Subcutaneous abdominal adipose tissue (tissue), 5 donors: ENCODE measurements around the gene POLD4.
"Not testable (repeated sequence)": the region's sequence is repeated elsewhere in the genome, so short reads cannot be mapped to it uniquely, and the experiment has no call there.

ENCODE experiments used
- H3K27ac ChIP-seq: one replicate; pipeline ENCODE4 v1.7.0; 2013; ENCODE audit warnings: low read depth, mild to moderate bottlenecking, inconsistent platforms, low read length, moderate library complexity
- H3K27me3 ChIP-seq, 5 donors: one replicate each; pipeline ENCODE4 v1.7.0; 2013; ENCODE audit warnings: low read length in 5 of 5, inconsistent platforms in 1 of 5; ENCODE audit not compliant: control insufficient read depth in 5 of 5, insufficient read depth in 4 of 5
- H3K36me3 ChIP-seq, 5 donors: one replicate each; pipeline ENCODE4 v1.7.0; 2013; ENCODE audit warnings: low read length in 5 of 5; ENCODE audit not compliant: control insufficient read depth in 5 of 5, insufficient read depth in 5 of 5
- H3K4me1 ChIP-seq, 5 donors: one replicate each; pipeline ENCODE4 v1.7.0; 2013; ENCODE audit warnings: low read length in 5 of 5, mild to moderate bottlenecking in 3 of 5, moderate library complexity in 1 of 5; ENCODE audit not compliant: control insufficient read depth in 5 of 5, insufficient read depth in 5 of 5
- H3K4me3 ChIP-seq, 5 donors: one replicate each; pipeline ENCODE4 v1.7.0; 2013; ENCODE audit warnings: low read length in 5 of 5, low read depth in 1 of 5
- H3K9ac ChIP-seq, 5 donors: one replicate each; pipeline ENCODE4 v1.7.0; 2013; ENCODE audit warnings: low read length in 5 of 5, mild to moderate bottlenecking in 4 of 5, moderate library complexity in 3 of 5
- H3K9me3 ChIP-seq, 5 donors: one replicate each; pipeline ENCODE4 v1.7.0; 2013; ENCODE audit warnings: low read length in 5 of 5; ENCODE audit not compliant: control insufficient read depth in 5 of 5
- donor health status: healthy.
- donor health status: healthy.
- donor health status: healthy.
- donor health status: healthy.
- donor health status: healthy.

The POLD4 gene

GRCh38 chr11:67353317-67354074, at the start of gene POLD4:
POLD4 (minus strand) TSS chr11:67353546; CDS start chr11:67353399, 147 bp downstream.
- Histone ChIP-seq H3K9ac (peak within 1 kb of the TSS; percentile 50 to 93 (median 92)), H3K4me1 (peaks cover 14 to 75% (median 71%) of the 10 kb centered on the region in 5 donors)

GRCh38 chr11:67403085-67403484, 49.7 kb upstream of the POLD4 start:
- not testable (repeated sequence) for H3K4me3 ChIP-seq, H3K27ac ChIP-seq, H3K9me3 ChIP-seq, H3K9ac ChIP-seq
- peaks cover 5 to 21% (median 9%) of the 10 kb centered on the region in 5 donors for H3K27me3 ChIP-seq
- H3K36me3 ChIP-seq = peaks cover 0 to 16% (median 15%) of the 10 kb centered on the region in 5 donors
- H3K4me1 ChIP-seq = peaks cover 8 to 43% (median 37%) of the 10 kb centered on the region in 5 donors

More at GRCh38 chr11:67353317-67354074, at the start of gene POLD4:
- peak within 1 kb of the TSS; percentile 97 for H3K27ac ChIP-seq
- H3K9me3 ChIP-seq = no peaks in the 10 kb centered on the region
- peak within 1 kb of the TSS; percentile 71 to 82 (median 78) for H3K4me3 ChIP-seq
- no peaks in the 10 kb centered on the region for H3K27me3 ChIP-seq
- H3K36me3 ChIP-seq = peaks cover 0 to 2% (median 0%) of the 10 kb centered on the region in 5 donors

- Histone ChIP-seq H3K27ac (peak overlapping the region; percentile 54), H3K36me3 (peaks cover 0 to 24% (median 23%) of the 10 kb centered on the region in 5 donors), H3K9ac (peak overlapping the region in 4 of 5 donors; percentile 33 to 62 (median 48)), H3K4me1 (peaks cover 8 to 51% (median 44%) of the 10 kb centered on the region in 5 donors), H3K4me3 (peak overlapping the region; percentile 57 to 74 (median 62)), H3K27me3 (peaks cover 1 to 14% (median 5%) of the 10 kb centered on the region in 5 donors)
- not testable (repeated sequence) for H3K9me3 ChIP-seq
Measured at GRCh38 chr11:67402192-67402839, 49.0 kb upstream of the POLD4 start.

- H3K4me3 ChIP-seq = peak within 1 kb of the TSS; percentile 75 to 91 (median 82)
- H3K9me3 ChIP-seq = no peaks in the 10 kb centered on the region
- H3K9ac ChIP-seq = peak within 1 kb of the TSS in 4 of 5 donors; percentile 84 to 93 (median 90)
- H3K4me1 ChIP-seq = peaks cover 8 to 56% (median 49%) of the 10 kb centered on the region in 5 donors
- H3K27me3 ChIP-seq = peaks cover 0 to 10% (median 2%) of the 10 kb centered on the region in 5 donors
- H3K36me3 ChIP-seq = peaks cover 0 to 28% (median 25%) of the 10 kb centered on the region in 5 donors
- peak within 1 kb of the TSS; percentile 69 for H3K27ac ChIP-seq
Measured at GRCh38 chr11:67401495-67402191, 48.3 kb upstream of the POLD4 start, which contains the start of gene PPP1CA. PPP1CA (minus strand) TSS chr11:67401858; CDS start chr11:67401782, 76 bp downstream.

- H3K9ac ChIP-seq = peak overlapping the region in 4 of 5 donors; percentile 84 to 93 (median 90)
- no peaks in the 10 kb centered on the region for H3K9me3 ChIP-seq
- H3K27ac ChIP-seq = peak overlapping the region; percentile 69
- H3K36me3 ChIP-seq = peaks cover 0 to 34% (median 26%) of the 10 kb centered on the region in 5 donors
- peak overlapping the region; percentile 75 to 91 (median 82) for H3K4me3 ChIP-seq
- peaks cover 0 to 5% (median 0%) of the 10 kb centered on the region in 5 donors for H3K27me3 ChIP-seq
- peaks cover 8 to 58% (median 52%) of the 10 kb centered on the region in 5 donors for H3K4me1 ChIP-seq
Measured at GRCh38 chr11:67400942-67401494, 47.7 kb upstream of the POLD4 start.

GRCh38 chr11:67400251-67400941, 47.0 kb upstream of the POLD4 start:
- peaks cover 0 to 40% (median 28%) of the 10 kb centered on the region in 5 donors for H3K36me3 ChIP-seq
- no peaks in the 10 kb centered on the region for H3K9me3 ChIP-seq
- H3K4me1 ChIP-seq = peaks cover 8 to 58% (median 52%) of the 10 kb centered on the region in 5 donors
- H3K4me3 ChIP-seq = peak overlapping the region; percentile 75 to 91 (median 82)
- H3K27me3 ChIP-seq = peaks cover 0 to 3% (median 0%) of the 10 kb centered on the region in 5 donors
- peak overlapping the region in 4 of 5 donors; percentile 84 to 93 (median 90) for H3K9ac ChIP-seq
- H3K27ac ChIP-seq = peak overlapping the region; percentile 69

- Histone ChIP-seq H3K27me3 (no peaks in the 10 kb centered on the region), H3K9ac (no peak overlapping the region), H3K4me3 (no peak overlapping the region), H3K9me3 (no peaks in the 10 kb centered on the region), H3K27ac (no peak overlapping the region), H3K4me1 (peaks cover 9 to 54% (median 52%) of the 10 kb centered on the region in 5 donors), H3K36me3 (peaks cover 0 to 48% (median 30%) of the 10 kb centered on the region in 5 donors)
Measured at GRCh38 chr11:67398661-67399563, 45.6 kb upstream of the POLD4 start.

GRCh38 chr11:67397986-67398660, 44.8 kb upstream of the POLD4 start:
- H3K4me1 ChIP-seq = peaks cover 10 to 57% (median 52%) of the 10 kb centered on the region in 5 donors
- H3K9me3 ChIP-seq = no peaks in the 10 kb centered on the region
- H3K36me3 ChIP-seq = peaks cover 0 to 51% (median 30%) of the 10 kb centered on the region in 5 donors
- H3K4me3 ChIP-seq = no peak overlapping the region
- H3K27me3 ChIP-seq = no peaks in the 10 kb centered on the region
- peak overlapping the region in 1 of 5 donors; percentile 2 for H3K9ac ChIP-seq
- no peak overlapping the region for H3K27ac ChIP-seq
